VCaP (cell line): Measurements from ENCODE around the gene KDM7A.

Experiments
- H3K27ac ChIP-seq: fragments of 450-650 bp; 2 replicates; pipeline ENCODE4 v1.5.1; 2017
- TF ChIP-seq, protein P1 (sequence below): fragments of 450-650 bp; conservative IDR thresholded peaks from 2 replicates; pipeline ENCODE4 v1.5.1; 2017; ENCODE audit warnings: mild to moderate bottlenecking, moderate library complexity

Gene KDM7A

DNA sequence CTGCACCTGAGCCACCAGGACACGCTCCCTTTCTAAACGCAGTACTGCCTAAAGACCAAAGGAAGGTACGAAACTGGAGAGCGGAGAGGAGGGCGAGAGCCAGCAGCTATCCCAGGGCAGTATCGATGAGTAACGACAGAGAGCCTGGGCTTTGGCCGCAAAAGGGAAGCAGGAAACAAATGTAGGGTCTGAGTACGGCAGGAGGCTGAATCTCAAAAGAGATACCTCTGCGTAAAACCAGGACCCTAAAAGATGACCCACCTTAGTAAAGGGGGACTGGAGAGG is 134.5 kb downstream of the KDM7A start:
- no peak overlapping the region for H3K27ac ChIP-seq
- TF ChIP-seq, protein P1, sequence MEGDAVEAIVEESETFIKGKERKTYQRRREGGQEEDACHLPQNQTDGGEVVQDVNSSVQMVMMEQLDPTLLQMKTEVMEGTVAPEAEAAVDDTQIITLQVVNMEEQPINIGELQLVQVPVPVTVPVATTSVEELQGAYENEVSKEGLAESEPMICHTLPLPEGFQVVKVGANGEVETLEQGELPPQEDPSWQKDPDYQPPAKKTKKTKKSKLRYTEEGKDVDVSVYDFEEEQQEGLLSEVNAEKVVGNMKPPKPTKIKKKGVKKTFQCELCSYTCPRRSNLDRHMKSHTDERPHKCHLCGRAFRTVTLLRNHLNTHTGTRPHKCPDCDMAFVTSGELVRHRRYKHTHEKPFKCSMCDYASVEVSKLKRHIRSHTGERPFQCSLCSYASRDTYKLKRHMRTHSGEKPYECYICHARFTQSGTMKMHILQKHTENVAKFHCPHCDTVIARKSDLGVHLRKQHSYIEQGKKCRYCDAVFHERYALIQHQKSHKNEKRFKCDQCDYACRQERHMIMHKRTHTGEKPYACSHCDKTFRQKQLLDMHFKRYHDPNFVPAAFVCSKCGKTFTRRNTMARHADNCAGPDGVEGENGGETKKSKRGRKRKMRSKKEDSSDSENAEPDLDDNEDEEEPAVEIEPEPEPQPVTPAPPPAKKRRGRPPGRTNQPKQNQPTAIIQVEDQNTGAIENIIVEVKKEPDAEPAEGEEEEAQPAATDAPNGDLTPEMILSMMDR: no peak

DNA sequence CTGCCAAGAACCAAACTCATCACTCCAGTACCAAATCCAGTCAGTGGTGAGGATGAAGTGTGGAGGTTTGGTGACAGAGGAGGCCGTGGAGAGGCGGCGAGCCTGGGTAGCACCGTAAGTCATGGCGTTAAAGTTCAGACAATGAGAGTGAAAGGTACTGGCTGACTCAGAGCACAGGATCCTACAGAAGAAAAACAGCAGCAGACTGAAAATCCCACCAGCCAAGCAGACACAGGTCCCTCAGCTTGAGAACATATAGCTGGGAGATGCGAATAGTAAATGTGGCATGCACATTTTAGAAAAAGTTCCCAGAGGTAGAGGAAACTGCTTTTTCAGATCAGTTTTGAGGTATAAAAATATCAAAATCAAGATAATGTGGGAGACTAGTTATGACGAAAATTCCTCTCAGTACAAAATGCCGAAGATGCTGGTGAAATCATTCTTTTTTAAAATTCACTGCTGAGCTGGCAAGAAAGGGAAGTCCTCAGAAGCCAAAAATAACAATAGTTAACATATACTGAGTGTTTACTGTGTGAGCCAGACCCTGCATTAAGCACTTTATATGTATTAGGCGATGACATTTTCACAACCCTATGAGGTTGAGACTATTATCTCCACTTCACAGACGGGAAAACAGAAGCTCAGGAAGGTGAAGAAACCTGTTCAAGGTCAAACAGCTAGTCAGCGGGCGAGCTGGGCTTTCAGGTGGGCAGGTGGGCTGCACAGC is 135.0 kb downstream of the KDM7A start:
- no peak overlapping the region for H3K27ac ChIP-seq
- TF ChIP-seq, protein P1: no peak

DNA sequence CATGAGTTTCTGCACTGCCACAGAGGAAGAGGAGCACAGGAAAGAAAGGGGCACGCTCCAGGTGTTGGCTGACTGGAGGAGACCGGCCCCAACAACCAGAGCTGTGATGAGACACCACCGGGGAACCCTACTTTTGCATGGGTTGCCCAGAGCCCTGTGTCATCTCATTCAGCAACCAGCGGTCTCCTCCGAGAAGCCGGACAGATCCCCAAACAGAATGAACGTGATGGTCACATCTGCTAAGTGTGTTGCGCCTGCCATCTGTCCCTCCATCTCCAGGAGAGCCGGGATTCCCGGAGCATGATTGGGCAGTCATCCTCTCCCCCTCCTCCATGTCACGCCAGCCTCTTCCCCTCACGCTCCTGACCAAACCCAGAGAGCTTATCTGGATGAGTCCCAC is 136.9 kb downstream of the KDM7A start:
- TF ChIP-seq, protein P1: no peak
- H3K27ac ChIP-seq: no peak overlapping the region

DNA sequence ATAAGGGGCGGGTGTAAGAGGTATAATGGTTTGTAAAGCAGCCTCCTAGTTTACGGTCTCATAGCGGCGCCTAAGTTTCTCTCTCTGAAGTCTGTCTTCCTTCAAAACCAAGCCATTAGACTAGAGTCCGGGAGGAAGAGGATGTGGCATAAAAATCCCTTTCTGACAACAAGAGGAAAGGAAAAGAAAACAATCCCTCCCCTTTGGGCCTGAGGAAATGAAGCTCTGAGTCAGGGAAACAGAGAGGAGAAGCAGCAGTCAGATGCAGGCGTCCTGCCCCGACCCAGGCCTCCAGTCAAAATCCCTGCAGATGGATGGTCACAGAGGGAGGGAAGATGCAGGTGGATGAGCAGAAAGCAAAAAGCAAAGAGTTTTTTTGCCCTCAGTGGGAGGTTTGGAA is 137.7 kb downstream of the KDM7A start:
- no peak overlapping the region for H3K27ac ChIP-seq
- TF ChIP-seq, protein P1: no peak

DNA sequence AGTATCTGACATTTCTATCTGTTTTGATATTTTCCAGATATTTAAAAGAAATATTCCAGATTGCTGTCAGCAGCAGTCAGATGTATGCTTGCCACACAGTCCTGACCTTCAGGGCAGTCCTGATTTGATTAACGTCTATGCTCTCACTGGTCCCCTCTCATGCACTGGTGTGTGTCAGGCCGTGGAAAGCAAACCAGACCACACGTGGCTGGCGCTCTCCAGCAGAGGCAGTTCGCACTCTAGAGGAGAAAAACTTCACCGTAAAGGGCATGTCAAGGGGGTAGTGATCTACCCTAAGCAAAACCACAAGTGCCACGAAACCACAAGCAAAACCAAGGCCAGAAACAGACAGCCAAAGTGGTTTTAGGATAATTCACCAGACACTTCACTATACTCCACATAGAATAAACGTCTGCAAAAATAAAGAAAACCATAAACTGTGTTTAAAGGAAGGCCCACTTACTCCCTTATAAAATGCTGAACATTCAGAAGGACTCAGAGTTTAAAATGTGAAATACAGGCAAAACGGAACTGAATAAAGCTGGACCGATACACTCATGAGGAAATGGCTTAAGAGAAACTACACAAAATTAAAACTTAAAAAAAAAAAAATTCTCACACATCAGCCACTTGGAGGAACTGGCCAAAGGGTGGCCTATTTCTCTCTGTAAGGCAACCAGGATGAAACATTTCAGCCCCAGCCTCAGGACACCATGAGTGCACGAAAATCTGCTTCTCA is 140.4 kb downstream of the KDM7A start:
- H3K27ac ChIP-seq: no peak overlapping the region
- TF ChIP-seq, protein P1: no peak

DNA sequence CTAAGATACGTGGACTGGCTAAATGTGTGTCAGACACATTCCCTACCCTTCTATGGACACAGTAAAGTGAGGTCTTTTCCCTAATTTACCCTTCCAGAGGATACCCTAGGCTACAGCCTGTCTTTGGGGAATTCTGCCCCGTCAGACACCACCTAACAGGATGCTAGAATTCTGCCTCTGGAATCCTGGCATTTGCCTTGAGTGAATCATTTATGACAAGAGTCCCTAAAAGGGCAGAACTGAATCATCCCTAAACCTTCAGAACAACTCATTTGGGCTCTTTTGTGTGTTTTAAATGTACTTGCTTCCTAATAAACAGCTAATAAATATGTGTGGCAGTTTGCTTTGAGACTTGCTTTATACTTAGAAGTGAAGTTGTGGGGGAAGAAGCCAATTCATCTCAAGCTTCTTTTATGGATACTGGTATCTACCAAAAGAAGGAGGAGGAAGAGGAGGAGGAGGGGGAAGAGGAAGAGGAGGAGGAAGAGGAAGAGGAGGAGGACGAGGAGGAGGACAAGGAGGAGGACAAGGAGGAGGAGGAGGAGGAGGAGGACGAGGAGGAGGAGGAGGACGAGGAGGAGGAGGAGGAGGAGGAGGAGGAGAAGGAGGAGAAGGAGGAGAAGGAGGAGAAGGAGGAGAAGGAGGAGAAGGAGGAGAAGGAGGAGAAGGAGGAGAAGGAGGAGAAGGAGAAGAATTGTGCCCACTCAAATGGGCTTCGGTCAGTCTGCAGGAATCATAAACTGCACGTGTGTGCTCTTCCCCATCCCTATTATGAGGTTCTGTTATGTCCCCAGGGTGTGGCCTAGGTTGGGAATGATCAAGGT is 141.2 kb downstream of the KDM7A start:
- no peak overlapping the region for H3K27ac ChIP-seq
- TF ChIP-seq, protein P1: no peak
